A549 (cell line): ENCODE measurements around the gene ROR1. TPM values are rescaled to one million over a fixed set of nuclear protein-coding genes. Genes with fewer than 3 reads are reported as not detected.

Experiments used
- ATAC-seq, 2 experiments: fragments of 200-7000 bp in 1 of 2; fragments of >200 bp in 1 of 2; cut with Nextera tagmentation in 1 of 2; cut with Tn5 transposase in 1 of 2; 3 replicates each; pipeline versions ENCODE4 v1.8.0 to v1.9.1; 2018 to 2020; ENCODE audit warnings: mild to moderate bottlenecking in 1 of 2, moderate library complexity in 1 of 2
- CTCF ChIA-PET: fragments of 300-600 bp; sonication (Branson Sonifier 250); formaldehyde crosslinking; extraction: SDS; loops from one replicate; lab custom pipeline; 2021; ENCODE audit warnings: antibody characterized with exemption, inconsistent platforms; lab: Yijun Ruan, JAX
- POLR2A ChIA-PET: fragments of 350-600 bp; formaldehyde crosslinking; extraction: SDS; loops from one replicate; lab custom pipeline; 2021; ENCODE audit warnings: antibody characterized with exemption, inconsistent platforms; lab: Yijun Ruan, JAX
- DNase-seq, 2 experiments: peaks; one replicate each; pipeline versions ENCODE4 v3.0.0 to v3.0.0-alpha.2; 2011 to 2016; ENCODE audit warnings: low read depth in 1 of 2, low spot score in 1 of 2
- FAIRE-seq: peaks from 2 replicates; lab custom pipeline; 2011; peaks lifted over from hg19 to GRCh38; lab: Jason Lieb, UNC
- H3K27ac ChIP-seq, 2 experiments: fragments of >200 bp; sonication (Bioruptor Twin); formaldehyde crosslinking; 3 replicates each; pipeline ENCODE4 v1.5.1; 2016 to 2017
- H3K4me1 ChIP-seq: fragments of >200 bp; sonication (Bioruptor Twin); formaldehyde crosslinking; 3 replicates; pipeline ENCODE4 v1.6.1; 2016
- H3K4me2 ChIP-seq: fragments of >200 bp; sonication (Bioruptor Twin); formaldehyde crosslinking; 3 replicates; pipeline ENCODE4 v1.6.1; 2016
- H3K4me3 ChIP-seq: fragments of >200 bp; sonication (Bioruptor Twin); formaldehyde crosslinking; 3 replicates; pipeline ENCODE4 v1.5.1; 2016
- H3K9me3 ChIP-seq: fragments of >200 bp; sonication (Bioruptor Twin); formaldehyde crosslinking; 3 replicates; pipeline ENCODE4 v1.6.1; 2016
- ATOH8 ChIP-seq: fragments of 250-450 bp; sonication (Bioruptor Pico); IDR thresholded peaks from 2 replicates; pipeline ENCODE4 v1.5.0; 2020; ENCODE audit warnings: low read depth, mild to moderate bottlenecking, moderate library complexity
- BHLHE40 ChIP-seq: IDR thresholded peaks from 2 replicates; pipeline ENCODE4 v1.6.1; 2012; ENCODE audit warnings: low read depth, low read length, inconsistent platforms
- CBX2 ChIP-seq: fragments of 200-600 bp; sonication (generic); IDR thresholded peaks from 2 replicates; pipeline ENCODE4 v1.6.1; 2016; ENCODE audit warnings: low read depth, mild to moderate bottlenecking, borderline replicate concordance
- CBX8 ChIP-seq: fragments of 200-600 bp; sonication (generic); IDR thresholded peaks from 2 replicates; pipeline ENCODE4 v1.6.1; 2016
- ELK1 ChIP-seq: fragments of 150-350 bp; IDR thresholded peaks from 2 replicates; pipeline ENCODE4 v1.6.1; 2014; ENCODE audit warnings: low read depth, mild to moderate bottlenecking, low read length
- ESRRA ChIP-seq: fragments of 150-350 bp; IDR thresholded peaks from 2 replicates; pipeline ENCODE4 v1.6.1; 2014; ENCODE audit warnings: mild to moderate bottlenecking, low read length, borderline replicate concordance
- FOSB ChIP-seq: fragments of 250-450 bp; sonication (Bioruptor Pico); IDR thresholded peaks from 2 replicates; pipeline ENCODE4 v1.5.0; 2020; ENCODE audit warnings: mild to moderate bottlenecking, moderate library complexity
- FOSL2 ChIP-seq, 2 experiments: fragments of 450-650 bp in 1 of 2; fragments of >200 bp in 1 of 2; sonication (Bioruptor Twin) in 1 of 2; formaldehyde crosslinking; IDR thresholded peaks; 2 replicates each; pipeline versions ENCODE4 v1.5.0 to v1.6.1; 2016 to 2020; ENCODE audit warnings: mild to moderate bottlenecking in 1 of 2, moderate library complexity in 1 of 2
- HDAC2 ChIP-seq: fragments of 200-600 bp; sonication (generic); IDR thresholded peaks from 2 replicates; pipeline ENCODE4 v1.6.1; 2016
- HES2 ChIP-seq: fragments of >200 bp; sonication (Bioruptor Twin); formaldehyde crosslinking; IDR thresholded peaks from 2 replicates; pipeline ENCODE4 v1.6.1; 2016
- HOXA7 ChIP-seq: fragments of 250-450 bp; sonication (Bioruptor Pico); IDR thresholded peaks from 2 replicates; pipeline ENCODE4 v1.5.0; 2020; ENCODE audit warnings: mild to moderate bottlenecking, moderate library complexity
- JUNB ChIP-seq: fragments of >200 bp; sonication (Bioruptor Twin); formaldehyde crosslinking; IDR thresholded peaks from 2 replicates; pipeline ENCODE4 v1.6.1; 2016
- MAZ ChIP-seq: fragments of 150-350 bp; IDR thresholded peaks from 2 replicates; pipeline ENCODE4 v1.6.1; 2014; ENCODE audit warnings: antibody characterized with exemption, low read depth, low read length, borderline replicate concordance
- NFE2L2 ChIP-seq: fragments of 150-350 bp; conservative IDR thresholded peaks from 2 replicates; pipeline ENCODE4 v1.6.1; 2014; ENCODE audit warnings: low read length
- NR3C1 ChIP-seq: fragments of >200 bp; sonication (Bioruptor Twin); formaldehyde crosslinking; IDR thresholded peaks from 3 replicates; pipeline ENCODE4 v1.6.1; 2017
- PBX3 ChIP-seq: IDR thresholded peaks from 2 replicates; pipeline ENCODE4 v1.6.1; 2012
- POLR2AphosphoS2 ChIP-seq: conservative IDR thresholded peaks from 2 replicates; pipeline ENCODE4 v1.6.1; 2012; ENCODE audit warnings: low read length, improper control_type of control experiment, inconsistent platforms
- RARB ChIP-seq: fragments of 250-450 bp; sonication (Bioruptor Pico); IDR thresholded peaks from 2 replicates; pipeline ENCODE4 v1.8.0; 2021; ENCODE audit warnings: mild to moderate bottlenecking, moderate library complexity
- RNF2 ChIP-seq: fragments of 200-600 bp; sonication (generic); IDR thresholded peaks from 2 replicates; pipeline ENCODE4 v1.6.1; 2016; ENCODE audit warnings: low read depth, mild to moderate bottlenecking, antibody characterized with exemption, moderate library complexity, borderline replicate concordance
- SREBF2 ChIP-seq: fragments of 450-650 bp; IDR thresholded peaks from 2 replicates; pipeline ENCODE4 v1.6.1; 2014; ENCODE audit warnings: mild to moderate bottlenecking, moderate library complexity
- TP53 ChIP-seq: fragments of 250-450 bp; sonication (Bioruptor Pico); IDR thresholded peaks from 2 replicates; pipeline ENCODE4 v1.5.0; 2021; ENCODE audit warnings: mild to moderate bottlenecking, moderate library complexity
- ZFP36 ChIP-seq: fragments of 450-650 bp; IDR thresholded peaks from 2 replicates; pipeline ENCODE4 v1.6.1; 2014; ENCODE audit warnings: borderline replicate concordance; ENCODE audit not compliant: partially characterized antibody
- WGBS: methylation state at CpG from one replicate; pipeline ENCODE4 v1.1.6; 2017; ENCODE audit errors: missing lambda C conversion rate; 5-methylcytosine and 5-hydroxymethylcytosine counted together
- polyA plus RNA-seq, 4 experiments: library from polyadenylated mRNA; depleted of rRNA in 3 of 4; stranded (reverse); fragments of >200 nt; fragmentation: RNase III in 1 of 4; extraction: RNeasy Plus Mini Kit Qiagen cat#74134 plus additional on column Dnase treatment in 1 of 4; gene quantifications; 2 replicates in 3 of 4; 3 replicates in 1 of 4; pipeline ENCODE4 v1.2.3, GENCODE V29; 2011 to 2017
- TF ChIP-seq, protein P1 (sequence below): IDR thresholded peaks from 2 replicates; pipeline ENCODE4 v1.6.1; 2012; ENCODE audit warnings: low read depth, borderline replicate concordance

The ROR1 gene
- polyA plus RNA-seq, 2 of the 4 experiments (the other 2 are of a cell fraction), result 6.5 to 19.0 TPM

GRCh38 chr1:64110924-64111777 lies 337.3 kb downstream of the ROR1 start:
- no peak for DNase-seq
- FAIRE-seq, result no peak
- CTCF ChIA-PET, result no interaction called here
- TF ChIP-seq NFE2L2 (no peak), HES2 (no peak), CBX8 (no peak), TP53 (CRISPR knock-in tag) (no peak), ESRRA (no peak), RARB (CRISPR knock-in tag) (no peak), RNF2 (no peak)
- POLR2A ChIA-PET, result no interaction called here
- Histone ChIP-seq H3K27ac (no peak overlapping the region), H3K9me3 (no peaks in the 10 kb centered on the region), H3K4me2 (no peak overlapping the region), H3K4me1 (no peaks in the 10 kb centered on the region), H3K4me3 (no peak overlapping the region)
- ATAC-seq, result no peak
- WGBS, result 89% methylated on average over 6 of the region's 6 CpGs

- ChIA-PET POLR2A (no interaction called here), CTCF (no interaction called here)
- no peak for TF ChIP-seq FOSL2 (IDR thresholded peaks at IDR 0.05)
- no peak for TF ChIP-seq FOSL2 (CRISPR knock-in tag; IDR thresholded peaks at IDR 0.05)
- TF ChIP-seq FOSB (CRISPR knock-in tag), result no peak
- no peak for TF ChIP-seq ZFP36
- TF ChIP-seq JUNB, result no peak
- no peak for TF ChIP-seq HOXA7 (CRISPR knock-in tag)
- no peak for TF ChIP-seq BHLHE40
- no peak for TF ChIP-seq PBX3
- TF ChIP-seq, protein P1, sequence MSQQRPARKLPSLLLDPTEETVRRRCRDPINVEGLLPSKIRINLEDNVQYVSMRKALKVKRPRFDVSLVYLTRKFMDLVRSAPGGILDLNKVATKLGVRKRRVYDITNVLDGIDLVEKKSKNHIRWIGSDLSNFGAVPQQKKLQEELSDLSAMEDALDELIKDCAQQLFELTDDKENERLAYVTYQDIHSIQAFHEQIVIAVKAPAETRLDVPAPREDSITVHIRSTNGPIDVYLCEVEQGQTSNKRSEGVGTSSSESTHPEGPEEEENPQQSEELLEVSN, result no peak
- no peak for TF ChIP-seq HDAC2
- TF ChIP-seq SREBF2, result no peak
- TF ChIP-seq NR3C1, result no peak
- TF ChIP-seq POLR2AphosphoS2, result no peak
- no peak for TF ChIP-seq CBX2
- no peak for TF ChIP-seq ELK1
- TF ChIP-seq ATOH8 (CRISPR knock-in tag), result no peak
- no peak for TF ChIP-seq MAZ
- no peaks in the 10 kb centered on the region for H3K4me1 ChIP-seq
- 63% methylated on average over 3 of the region's 3 CpGs for WGBS
- no peak overlapping the region for H3K4me3 ChIP-seq
- ATAC-seq, result no peak
- H3K9me3 ChIP-seq, result no peaks in the 10 kb centered on the region
- FAIRE-seq, result no peak
- DNase-seq, result no peak
- no peak overlapping the region for H3K4me2 ChIP-seq
- no peak overlapping the region for H3K27ac ChIP-seq
Observed at GRCh38 chr1:64111787-64112186, 338.0 kb downstream of the ROR1 start.
